SK-N-SH (cell line): ENCODE results near the gene PAEP. TPM values are rescaled to one million over a fixed set of nuclear protein-coding genes. Genes with fewer than 3 reads are reported as not detected.
"Not testable (repeated sequence)": the region's sequence is repeated elsewhere in the genome, so short reads cannot be mapped to it uniquely, and the experiment has no call there.

Source experiments
- CTCF ChIA-PET: fragments of 300-600, 350-600 bp; formaldehyde crosslinking; extraction: SDS; loops from one replicate; lab custom pipeline; 2021; lab: Yijun Ruan, JAX
- POLR2A ChIA-PET: fragments of 350-600 bp; sonication (Branson Sonifier 250); formaldehyde crosslinking; extraction: SDS; loops from one replicate; lab custom pipeline; 2020; ENCODE audit warnings: antibody characterized with exemption, inconsistent platforms; lab: Yijun Ruan, JAX
- DNase-seq: peaks from one replicate; pipeline ENCODE4 v3.0.0; 2012
- H2AFZ ChIP-seq: fragments of 200-600 bp; sonication (generic); 2 replicates; pipeline ENCODE4 v1.8.1; 2016; ENCODE audit warnings: antibody characterized with exemption, mild to moderate bottlenecking, low read depth
- H3F3A ChIP-seq: fragments of 200-600 bp; sonication (generic); replicated peaks from 2 replicates; pipeline ENCODE3; 2016; ENCODE audit warnings: antibody characterized with exemption, mild to moderate bottlenecking; ENCODE audit not compliant: insufficient read depth
- H3K27ac ChIP-seq, 2 experiments: fragments of 200-500 bp in 1 of 2; fragments of 200-600 bp in 1 of 2; sonication (Bioruptor generic) in 1 of 2; sonication (generic), shearing (Covaris generic) in 1 of 2; 2 replicates each; pipeline versions ENCODE4 v1.5.1 to v1.6.1; 2014 to 2016; ENCODE audit warnings: low read depth in 2 of 2, inconsistent platforms in 1 of 2, low read length in 1 of 2, mild to moderate bottlenecking in 1 of 2, mixed read lengths in 1 of 2
- H3K27me3 ChIP-seq: fragments of 200-600 bp; sonication (generic), shearing (Covaris generic); 2 replicates; pipeline ENCODE4 v1.6.1; 2016; ENCODE audit warnings: mixed run types; ENCODE audit not compliant: insufficient read depth
- H3K36me3 ChIP-seq, 2 experiments: fragments of 200-500 bp in 1 of 2; fragments of 200-600 bp in 1 of 2; sonication (Bioruptor generic) in 1 of 2; sonication (generic) in 1 of 2; replicated peaks in 1 of 2; 2 replicates each; pipeline versions ENCODE3 to v1.5.1; 2014 to 2016; ENCODE audit warnings: low read length in 1 of 2, mild to moderate bottlenecking in 1 of 2; ENCODE audit not compliant: insufficient read depth in 2 of 2, control insufficient read depth in 1 of 2
- H3K4me1 ChIP-seq, 2 experiments: fragments of 200-500 bp in 1 of 2; fragments of 200-600 bp in 1 of 2; sonication (Bioruptor generic) in 1 of 2; sonication (generic), shearing (Covaris generic) in 1 of 2; 2 replicates each; pipeline versions ENCODE4 v1.5.1 to v1.6.1; 2014 to 2016; ENCODE audit warnings: low read depth in 1 of 2, low read length in 1 of 2, mixed run types in 1 of 2; ENCODE audit not compliant: insufficient read depth in 2 of 2, control insufficient read depth in 1 of 2
- H3K4me2 ChIP-seq: fragments of 200-600 bp; sonication (generic), shearing (Covaris generic); 2 replicates; pipeline ENCODE4 v1.6.1; 2017; ENCODE audit warnings: mixed run types
- H3K4me3 ChIP-seq, 2 experiments: fragments of 200-500 bp in 1 of 2; fragments of 200-600 bp in 1 of 2; sonication (Bioruptor generic) in 1 of 2; sonication (generic), shearing (Covaris generic) in 1 of 2; 2 replicates each; pipeline versions ENCODE4 v1.5.1 to v1.8.1; 2014 to 2016; ENCODE audit warnings: low read depth in 2 of 2, inconsistent platforms in 1 of 2, low read length in 1 of 2, mild to moderate bottlenecking in 1 of 2, mixed read lengths in 1 of 2, moderate library complexity in 1 of 2
- H3K79me2 ChIP-seq: fragments of 200-600 bp; sonication (generic); 2 replicates; pipeline ENCODE4 v1.8.1; 2017; ENCODE audit warnings: mild to moderate bottlenecking; ENCODE audit not compliant: insufficient read depth
- H3K9ac ChIP-seq: fragments of 200-600 bp; sonication (generic); 2 replicates; pipeline ENCODE4 v1.6.1; 2017; ENCODE audit warnings: mixed run types
- H3K9me2 ChIP-seq: fragments of 200-600 bp; sonication (generic); 2 replicates; pipeline ENCODE4 v1.6.1; 2017; ENCODE audit warnings: mixed run types
- H3K9me3 ChIP-seq: fragments of 200-600 bp; sonication (generic); 2 replicates; pipeline ENCODE4 v1.6.1; 2017; ENCODE audit warnings: mixed run types, mild to moderate bottlenecking, moderate library complexity
- H4K20me1 ChIP-seq: fragments of 200-600 bp; sonication (generic); 2 replicates; pipeline ENCODE4 v1.6.1; 2017; ENCODE audit warnings: mild to moderate bottlenecking, mixed run types; ENCODE audit not compliant: insufficient read depth
- CTCF ChIP-seq: fragments of 200-600 bp; sonication (generic); IDR thresholded peaks from 2 replicates; pipeline ENCODE4 v1.6.1; 2017; ENCODE audit warnings: antibody characterized with exemption, mild to moderate bottlenecking, moderate library complexity
- ELF1 ChIP-seq: IDR thresholded peaks from 2 replicates; pipeline ENCODE4 v1.4.0; 2012
- EZH2phosphoT487 ChIP-seq: fragments of 200-600 bp; sonication (generic); IDR thresholded peaks from 2 replicates; pipeline ENCODE4 v1.6.1; 2017; ENCODE audit warnings: low read depth, mixed run types, mild to moderate bottlenecking, antibody characterized with exemption, moderate library complexity, borderline replicate concordance
- FOSL2 ChIP-seq: IDR thresholded peaks from 2 replicates; pipeline ENCODE4 v1.4.0; 2012; ENCODE audit warnings: low read depth, mild to moderate bottlenecking, moderate library complexity, borderline replicate concordance
- FOXJ3 ChIP-seq: sonication (generic); formaldehyde crosslinking; IDR thresholded peaks from 2 replicates; pipeline ENCODE4 v1.5.1; 2020; ENCODE audit warnings: mild to moderate bottlenecking, missing genetic modification reagents
- JUND ChIP-seq: IDR thresholded peaks from 2 replicates; pipeline ENCODE4 v1.4.0; 2012
- MAX ChIP-seq: IDR thresholded peaks from 2 replicates; pipeline ENCODE4 v1.4.0; 2012; ENCODE audit warnings: low read depth
- MXI1 ChIP-seq: IDR thresholded peaks from 2 replicates; pipeline ENCODE4 v1.6.1; 2012; ENCODE audit warnings: mild to moderate bottlenecking, low read depth, low read length, improper control_type of control experiment
- RAD21 ChIP-seq: IDR thresholded peaks from 2 replicates; pipeline ENCODE4 v1.6.1; 2012; ENCODE audit warnings: mild to moderate bottlenecking, low read length
- RXRA ChIP-seq: IDR thresholded peaks from 2 replicates; pipeline ENCODE4 v1.4.0; 2012; ENCODE audit warnings: low read depth, mild to moderate bottlenecking, borderline replicate concordance
- TEAD4 ChIP-seq: IDR thresholded peaks from 2 replicates; pipeline ENCODE4 v1.4.0; 2012; ENCODE audit warnings: mild to moderate bottlenecking, borderline replicate concordance; ENCODE audit not compliant: insufficient read depth
- USF2 ChIP-seq: fragments of 150-350 bp; IDR thresholded peaks from 2 replicates; pipeline ENCODE4 v1.6.1; 2017; ENCODE audit warnings: antibody characterized with exemption, low read length, low read depth, borderline replicate concordance
- WGBS: methylation state at CpG from one replicate; pipeline ENCODE4 v1.1.6; 2017; ENCODE audit warnings: low lambda C conversion rate; 5-methylcytosine and 5-hydroxymethylcytosine counted together
- polyA plus RNA-seq, 3 experiments: library from polyadenylated mRNA; depleted of rRNA; stranded (reverse); fragments of >200 nt; gene quantifications; 2 replicates each; pipeline ENCODE4 v1.2.3, GENCODE V29; 2012

The PAEP gene
- polyA plus RNA-seq, 1 of the 3 experiments (the other 2 are of a cell fraction): 0.08 TPM

- POLR2A ChIA-PET, H3K36me3 ChIP-seq, H3K9me2 ChIP-seq, H3K4me1 ChIP-seq, H3K27ac ChIP-seq, H3K27me3 ChIP-seq, H4K20me1 ChIP-seq, H3F3A ChIP-seq, H3K9me3 ChIP-seq, H3K79me2 ChIP-seq, H2AFZ ChIP-seq, H3K4me2 ChIP-seq, DNase-seq, H3K4me3 ChIP-seq, H3K9ac ChIP-seq: not testable (repeated sequence)
- WGBS: 10% methylated on average over 8 of the region's 8 CpGs
- CTCF ChIA-PET: interaction anchor here (0.6 kb wide), 1 partner anchor 592 kb away, joined by 3 read pairs; no protein-coding TSS in a partner anchor
Measured at GRCh38 chr9:135543262-135543894, 18.2 kb upstream of the PAEP start.

GRCh38 chr9:135544981-135545635, 16.4 kb upstream of the PAEP start:
- Histone ChIP-seq H3K9me3 (no peaks in the 10 kb centered on the region), H3K9me2 (no peaks in the 10 kb centered on the region), H3K4me3 (no peak overlapping the region), H3K27me3 (no peaks in the 10 kb centered on the region), H3K36me3 (no peaks in the 10 kb centered on the region), H3K4me1 (no peaks in the 10 kb centered on the region), H2AFZ (no peak overlapping the region), H3K27ac (no peak overlapping the region), H4K20me1 (no peaks in the 10 kb centered on the region), H3F3A (no peaks in the 10 kb centered on the region), H3K79me2 (no peaks in the 10 kb centered on the region), H3K4me2 (no peak overlapping the region), H3K9ac (no peak overlapping the region)
- ChIA-PET POLR2A (no interaction called here), CTCF (no interaction called here)
- TF ChIP-seq MAX (no peak), JUND (no peak), EZH2phosphoT487 (no peak), TEAD4 (no peak), RXRA (no peak), USF2 (no peak), FOSL2 (no peak), MXI1 (no peak), FOXJ3 (no peak), RAD21 (no peak), CTCF (no peak), ELF1 (no peak)
- WGBS: 66% methylated on average over 13 of the region's 18 CpGs
- no peak for DNase-seq

GRCh38 chr9:135545646-135546176, 15.8 kb upstream of the PAEP start, which contains the start of gene OBP2A:
Gene OBP2A, plus strand, starts transcription at chr9:135546126. Its CDS starts 55 bp downstream, at chr9:135546181.
- H3K36me3 ChIP-seq, POLR2A ChIA-PET, H3K4me2 ChIP-seq, H2AFZ ChIP-seq, H3F3A ChIP-seq, H3K4me3 ChIP-seq, H3K9me3 ChIP-seq, CTCF ChIA-PET, H3K9me2 ChIP-seq, H4K20me1 ChIP-seq, H3K9ac ChIP-seq, H3K27me3 ChIP-seq, H3K4me1 ChIP-seq, H3K79me2 ChIP-seq, H3K27ac ChIP-seq, DNase-seq: not testable (repeated sequence)
- 51% methylated on average over 6 of the region's 19 CpGs for WGBS
